Measurements from ENCODE around the gene SETBP1.

The SETBP1 gene

DNA sequence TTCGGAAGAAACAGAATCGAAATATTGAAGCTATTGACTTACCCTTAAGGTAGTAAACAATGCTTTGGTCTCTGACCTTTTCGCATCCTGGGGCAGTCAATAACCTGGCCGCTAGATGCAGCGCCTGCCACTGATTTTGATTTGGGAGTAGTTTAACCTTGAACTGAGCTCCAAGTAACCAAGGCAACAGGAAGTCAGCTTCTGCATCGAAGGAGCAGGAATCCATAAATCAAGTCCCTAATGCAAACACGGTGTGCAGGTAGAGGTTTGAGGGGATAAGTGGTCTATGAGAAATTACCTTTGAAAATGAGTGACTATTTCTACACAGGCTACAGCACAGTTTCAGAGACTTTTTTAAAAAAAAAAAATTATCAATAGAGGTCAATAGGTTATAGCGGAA is 353.5 kb downstream of the SETBP1 start:
- DNase-seq (no peak), ATAC-seq (replicated peaks) (no peak)
- Mint-ChIP-seq H3K9me3 (no peaks in the 10 kb centered on the region), H3K4me3 (no peak overlapping the region), H3K4me1 (peaks cover 8 to 15% of the 10 kb centered on the region in 2 donors), H3K27ac (no peak overlapping the region), H3K27me3 (no peaks in the 10 kb centered on the region), H3K36me3 (peaks cover 31 to 42% of the 10 kb centered on the region in 2 donors)

GRCh38 chr18:45037618-45038017 is 356.9 kb downstream of the SETBP1 start:
- H3K4me1 Mint-ChIP-seq = peaks cover 0 to 4% of the 10 kb centered on the region in 2 donors

DNA sequence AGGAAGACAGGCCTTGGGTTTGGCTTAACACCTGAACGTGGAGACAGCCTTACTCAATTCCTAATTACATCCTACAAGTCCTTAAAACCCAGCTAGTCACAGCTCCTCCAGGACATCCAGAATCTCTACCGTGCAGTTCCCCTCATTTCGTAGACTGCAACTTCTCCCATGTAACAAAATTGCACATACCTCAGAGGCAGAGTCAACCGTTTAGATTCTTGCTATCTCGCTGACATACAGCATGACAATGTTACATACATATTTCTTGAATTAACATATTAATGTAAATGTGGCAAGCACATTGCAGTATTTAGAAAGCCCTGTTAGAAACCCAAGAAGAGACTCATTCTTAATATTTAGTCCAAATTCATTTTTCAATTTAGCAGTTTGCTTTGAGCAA is 358.7 kb downstream of the SETBP1 start:
- Mint-ChIP-seq H3K4me1 (peaks cover 0 to 4% of the 10 kb centered on the region in 2 donors), H3K9me3 (no peaks in the 10 kb centered on the region), H3K36me3 (peaks cover 50 to 57% of the 10 kb centered on the region in 2 donors), H3K27ac (no peak overlapping the region), H3K4me3 (no peak overlapping the region), H3K27me3 (no peaks in the 10 kb centered on the region)
- ATAC-seq (replicated peaks) (no peak), DNase-seq (no peak)

More at GRCh38 chr18:45037618-45038017, 356.9 kb downstream of the SETBP1 start:
- no peak for DNase-seq
- H3K27me3 Mint-ChIP-seq = no peaks in the 10 kb centered on the region
- no peak overlapping the region for H3K4me3 Mint-ChIP-seq
- H3K9me3 Mint-ChIP-seq = no peaks in the 10 kb centered on the region
- H3K36me3 Mint-ChIP-seq = peaks cover 45 to 58% of the 10 kb centered on the region in 2 donors
- ATAC-seq (replicated peaks) = no peak
- H3K27ac Mint-ChIP-seq = no peak overlapping the region

- no peak for DNase-seq
- no peak for ATAC-seq (replicated peaks)
- no peak overlapping the region for H3K27ac Mint-ChIP-seq
- H3K4me1 Mint-ChIP-seq = peaks cover 0 to 6% of the 10 kb centered on the region in 2 donors
- H3K4me3 Mint-ChIP-seq = no peak overlapping the region
- H3K36me3 Mint-ChIP-seq = peaks cover 55 to 58% of the 10 kb centered on the region in 2 donors
- no peaks in the 10 kb centered on the region for H3K27me3 Mint-ChIP-seq
- no peaks in the 10 kb centered on the region for H3K9me3 Mint-ChIP-seq
Observed at GRCh38 chr18:45040879-45041278, 360.2 kb downstream of the SETBP1 start.

- peaks cover 59 to 65% of the 10 kb centered on the region in 2 donors for H3K36me3 Mint-ChIP-seq
- no peak overlapping the region for H3K27ac Mint-ChIP-seq
- ATAC-seq (replicated peaks) (no peak), DNase-seq (no peak)
- no peaks in the 10 kb centered on the region for H3K27me3 Mint-ChIP-seq
- H3K4me1 Mint-ChIP-seq = peaks cover 0 to 5% of the 10 kb centered on the region in 2 donors
- no peaks in the 10 kb centered on the region for H3K9me3 Mint-ChIP-seq
- no peak overlapping the region for H3K4me3 Mint-ChIP-seq
Observed at GRCh38 chr18:45044787-45045186, 364.1 kb downstream of the SETBP1 start.

DNA sequence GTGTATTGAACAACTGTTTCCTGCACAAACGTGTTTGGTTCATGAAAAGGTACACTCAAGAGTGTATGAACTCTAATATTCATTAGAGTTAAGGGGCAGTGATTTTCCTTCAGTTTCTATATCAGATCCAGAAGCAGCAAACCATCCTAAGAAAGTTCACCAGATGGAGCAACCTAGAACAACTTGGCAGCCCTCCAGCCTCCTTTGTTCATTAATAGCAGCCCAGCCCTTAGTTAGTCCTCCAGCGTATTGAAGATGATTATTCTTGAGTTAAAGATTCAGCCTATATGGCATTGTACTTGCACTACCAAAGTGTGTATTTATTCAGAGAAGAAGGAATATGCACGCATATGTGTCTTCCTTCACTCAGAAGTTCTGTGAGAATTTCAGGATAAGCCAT is 365.5 kb downstream of the SETBP1 start:
- peaks cover 0 to 5% of the 10 kb centered on the region in 2 donors for H3K4me1 Mint-ChIP-seq
- DNase-seq = no peak
- no peaks in the 10 kb centered on the region for H3K9me3 Mint-ChIP-seq
- no peak for ATAC-seq (replicated peaks)
- no peak overlapping the region for H3K4me3 Mint-ChIP-seq
- H3K27me3 Mint-ChIP-seq = no peaks in the 10 kb centered on the region
- no peak overlapping the region for H3K27ac Mint-ChIP-seq
- H3K36me3 Mint-ChIP-seq = peaks cover 58 to 64% of the 10 kb centered on the region in 2 donors

DNA sequence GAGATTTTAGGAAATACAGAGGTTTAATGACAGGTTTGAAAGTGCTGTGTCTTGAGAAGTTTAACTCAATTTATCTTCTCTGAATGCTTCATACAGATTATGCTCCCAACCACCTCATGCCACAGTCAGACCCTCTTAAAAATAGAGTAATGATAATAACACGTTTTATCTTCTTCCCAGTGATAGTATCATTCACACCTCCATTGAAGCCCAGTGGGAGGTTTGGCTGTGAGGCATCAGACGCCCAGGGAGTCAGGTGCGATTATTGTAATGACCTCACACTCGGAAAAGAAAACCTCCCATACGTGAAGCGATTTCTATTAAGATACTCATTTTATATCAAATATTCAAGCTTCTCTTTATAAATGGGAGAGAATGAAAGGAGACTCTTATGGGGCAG is 366.3 kb downstream of the SETBP1 start:
- Mint-ChIP-seq H3K4me3 (no peak overlapping the region), H3K4me1 (peaks cover 0 to 5% of the 10 kb centered on the region in 2 donors), H3K27me3 (no peaks in the 10 kb centered on the region), H3K36me3 (peaks cover 63 to 68% of the 10 kb centered on the region in 2 donors), H3K9me3 (no peaks in the 10 kb centered on the region), H3K27ac (no peak overlapping the region)
- DNase-seq = no peak
- ATAC-seq (replicated peaks) = no peak

GRCh38 chr18:45049578-45050319 is 369.1 kb downstream of the SETBP1 start:
- no peaks in the 10 kb centered on the region for H3K9me3 Mint-ChIP-seq
- H3K4me1 Mint-ChIP-seq = peaks cover 0 to 5% of the 10 kb centered on the region in 2 donors
- no peak overlapping the region for H3K4me3 Mint-ChIP-seq
- no peak for ATAC-seq (replicated peaks)
- H3K27ac Mint-ChIP-seq = no peak overlapping the region
- H3K36me3 Mint-ChIP-seq = peaks cover 57 to 79% of the 10 kb centered on the region in 2 donors
- DNase-seq = no peak
- no peaks in the 10 kb centered on the region for H3K27me3 Mint-ChIP-seq

DNA sequence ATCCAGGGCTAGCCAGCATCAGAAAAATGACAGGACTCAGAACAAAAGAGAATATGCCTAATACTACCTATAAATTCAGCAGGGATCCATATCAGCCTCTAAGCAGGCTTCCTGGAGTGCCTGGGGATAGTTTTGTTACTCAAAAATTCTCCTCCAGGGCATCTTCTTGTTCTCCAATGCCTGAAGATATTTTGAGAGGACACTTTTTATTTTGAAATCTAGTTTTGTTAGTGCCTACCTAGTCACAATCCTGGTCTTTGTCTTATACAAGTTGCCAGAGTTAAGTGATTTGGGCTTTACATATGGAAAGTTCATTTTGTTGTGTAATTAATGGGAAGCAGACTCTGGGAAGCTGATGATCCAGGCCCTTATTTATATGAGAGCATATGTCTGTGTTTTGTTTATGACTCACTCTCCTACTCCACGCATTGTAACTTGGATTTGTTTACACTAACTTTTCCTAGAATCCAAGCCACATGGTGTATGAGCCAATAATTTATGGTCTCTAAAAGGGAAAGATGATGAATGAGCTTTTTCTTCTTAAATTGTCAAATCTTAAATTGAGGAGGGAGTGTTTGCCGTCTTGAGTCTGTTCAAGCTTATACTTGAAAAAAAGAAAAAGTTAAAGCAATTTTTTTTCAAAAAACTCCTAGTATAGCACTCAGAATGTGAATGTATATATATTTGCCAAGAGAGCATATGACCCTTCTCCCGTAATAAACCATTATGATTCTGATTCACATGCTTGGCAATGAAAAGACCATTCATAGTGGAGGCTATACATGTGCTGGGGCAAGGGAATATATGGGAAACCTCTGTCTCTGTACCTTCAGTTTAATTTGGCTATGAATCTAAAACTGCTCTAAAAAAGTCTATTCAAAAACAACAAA is 370.3 kb downstream of the SETBP1 start:
- Mint-ChIP-seq H3K36me3 (peaks cover 51 to 76% of the 10 kb centered on the region in 2 donors), H3K4me1 (peaks cover 0 to 2% of the 10 kb centered on the region in 2 donors), H3K9me3 (no peaks in the 10 kb centered on the region), H3K4me3 (no peak overlapping the region), H3K27ac (no peak overlapping the region), H3K27me3 (no peaks in the 10 kb centered on the region)
- no peak for ATAC-seq (replicated peaks)
- no peak for DNase-seq

DNA sequence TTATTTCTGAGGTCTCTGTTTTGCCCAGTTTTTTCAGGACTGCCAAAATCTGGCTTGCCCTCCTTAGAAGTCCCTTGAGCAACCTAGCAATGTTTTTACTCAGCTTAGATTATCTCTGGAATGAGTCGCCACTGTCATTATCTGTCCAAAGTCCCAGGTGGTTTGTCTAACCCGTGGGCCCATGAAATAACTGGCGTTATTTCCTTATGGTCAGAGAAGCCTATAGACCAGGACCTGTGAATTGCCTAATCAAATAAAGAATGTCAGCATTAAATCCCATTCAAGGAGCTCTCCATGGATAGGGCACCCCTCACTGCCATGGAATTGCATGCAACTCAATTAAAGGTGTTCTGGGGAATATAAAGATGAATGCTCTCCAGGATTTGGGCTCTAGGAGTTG is 373.9 kb downstream of the SETBP1 start:
- Mint-ChIP-seq H3K4me3 (no peak overlapping the region), H3K4me1 (peaks cover 5% of the 10 kb centered on the region in 2 donors), H3K27ac (no peak overlapping the region), H3K9me3 (no peaks in the 10 kb centered on the region), H3K36me3 (peaks cover 44 to 76% of the 10 kb centered on the region in 2 donors), H3K27me3 (no peaks in the 10 kb centered on the region)
- no peak for DNase-seq
- ATAC-seq (replicated peaks) = no peak

DNA sequence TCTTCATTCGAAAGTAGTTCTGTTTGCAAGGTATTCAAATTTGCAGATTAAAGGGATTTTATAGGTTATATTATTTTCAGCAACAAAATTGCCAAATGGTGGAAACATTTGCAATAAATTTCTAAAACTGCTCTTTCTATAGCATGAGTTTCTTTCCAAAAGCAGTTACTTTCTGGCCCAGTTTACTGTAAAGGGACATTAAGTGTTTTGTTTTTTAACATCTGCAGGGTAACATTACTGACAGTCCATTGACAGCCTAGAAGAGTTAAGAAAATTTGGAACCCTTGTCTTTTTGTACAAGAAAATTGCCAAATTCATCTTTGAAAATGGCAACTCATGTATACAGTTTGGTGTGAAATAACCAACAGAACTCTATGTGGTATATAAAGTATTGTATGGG is 375.1 kb downstream of the SETBP1 start:
- Mint-ChIP-seq H3K27me3 (no peaks in the 10 kb centered on the region), H3K9me3 (no peaks in the 10 kb centered on the region), H3K36me3 (peaks cover 41 to 74% of the 10 kb centered on the region in 2 donors), H3K4me1 (peaks cover 6% of the 10 kb centered on the region in 2 donors), H3K4me3 (no peak overlapping the region), H3K27ac (no peak overlapping the region)
- ATAC-seq (replicated peaks) (no peak), DNase-seq (no peak)

DNA sequence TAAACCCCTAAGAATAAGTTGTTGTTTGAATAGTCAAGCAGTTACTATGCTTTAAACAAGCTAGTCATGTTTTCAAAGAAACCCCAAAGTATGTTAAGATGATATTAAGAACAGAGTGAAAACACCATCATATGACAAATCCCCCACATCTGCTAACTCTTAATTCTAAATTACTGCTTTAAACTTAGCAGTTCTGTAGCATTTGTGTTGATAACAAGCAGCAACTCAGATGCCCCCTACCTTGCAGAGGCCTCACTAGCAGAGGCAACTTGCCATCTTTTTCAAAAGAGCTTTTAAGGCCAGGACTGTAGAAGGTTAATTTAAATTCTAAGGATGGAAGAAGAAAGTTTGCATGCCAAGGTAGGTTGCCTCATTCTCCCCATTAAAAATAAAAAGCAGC is 376.2 kb downstream of the SETBP1 start:
- Mint-ChIP-seq H3K27ac (peak overlapping the region; percentile 57), H3K4me3 (no peak overlapping the region), H3K27me3 (no peaks in the 10 kb centered on the region), H3K36me3 (peaks cover 40 to 73% of the 10 kb centered on the region in 2 donors), H3K9me3 (peaks cover 0 to 1% of the 10 kb centered on the region in 2 donors), H3K4me1 (peaks cover 6% of the 10 kb centered on the region in 2 donors)
- no peak for DNase-seq
- ATAC-seq (replicated peaks) = no peak

- Mint-ChIP-seq H3K9me3 (peaks cover 1 to 3% of the 10 kb centered on the region in 2 donors), H3K4me3 (no peak overlapping the region), H3K27me3 (no peaks in the 10 kb centered on the region), H3K4me1 (peaks cover 6% of the 10 kb centered on the region in 2 donors), H3K27ac (no peak overlapping the region), H3K36me3 (peaks cover 43 to 77% of the 10 kb centered on the region in 2 donors)
- DNase-seq (no peak), ATAC-seq (replicated peaks) (no peak)
Observed at GRCh38 chr18:45057955-45058600, 377.4 kb downstream of the SETBP1 start.

GRCh38 chr18:45059695-45060094 is 379.0 kb downstream of the SETBP1 start:
- DNase-seq (no peak), ATAC-seq (replicated peaks) (peak; percentile 60 to 68)
- Mint-ChIP-seq H3K4me1 (peaks cover 10% of the 10 kb centered on the region in 2 donors), H3K27me3 (no peaks in the 10 kb centered on the region), H3K27ac (no peak overlapping the region), H3K4me3 (no peak overlapping the region), H3K36me3 (peaks cover 47 to 76% of the 10 kb centered on the region in 2 donors), H3K9me3 (peaks cover 1 to 3% of the 10 kb centered on the region in 2 donors)
